SU-DHL-6 (cell line): ENCODE results near the gene LHX1.

Experiments
- EZH2phosphoT487 ChIP-seq: fragments of 200-600 bp; sonication (generic), shearing (Covaris generic); conservative IDR thresholded peaks from 2 replicates; pipeline ENCODE4 v1.6.1; 2018; ENCODE audit warnings: mild to moderate bottlenecking, antibody characterized with exemption, low read length, moderate library complexity, mixed read lengths
- TF ChIP-seq, protein P1 (sequence below): fragments of 200-600 bp; sonication (generic); IDR thresholded peaks from one replicate; pipeline ENCODE4 v1.5.1; 2017; ENCODE audit warnings: antibody characterized with exemption, mild to moderate bottlenecking, low read length, moderate library complexity; ENCODE audit not compliant: insufficient read depth, poor library complexity, severe bottlenecking

GRCh38 chr17:36951084-36951789 is 14.0 kb downstream of the LHX1 start:
- TF ChIP-seq, protein P1, sequence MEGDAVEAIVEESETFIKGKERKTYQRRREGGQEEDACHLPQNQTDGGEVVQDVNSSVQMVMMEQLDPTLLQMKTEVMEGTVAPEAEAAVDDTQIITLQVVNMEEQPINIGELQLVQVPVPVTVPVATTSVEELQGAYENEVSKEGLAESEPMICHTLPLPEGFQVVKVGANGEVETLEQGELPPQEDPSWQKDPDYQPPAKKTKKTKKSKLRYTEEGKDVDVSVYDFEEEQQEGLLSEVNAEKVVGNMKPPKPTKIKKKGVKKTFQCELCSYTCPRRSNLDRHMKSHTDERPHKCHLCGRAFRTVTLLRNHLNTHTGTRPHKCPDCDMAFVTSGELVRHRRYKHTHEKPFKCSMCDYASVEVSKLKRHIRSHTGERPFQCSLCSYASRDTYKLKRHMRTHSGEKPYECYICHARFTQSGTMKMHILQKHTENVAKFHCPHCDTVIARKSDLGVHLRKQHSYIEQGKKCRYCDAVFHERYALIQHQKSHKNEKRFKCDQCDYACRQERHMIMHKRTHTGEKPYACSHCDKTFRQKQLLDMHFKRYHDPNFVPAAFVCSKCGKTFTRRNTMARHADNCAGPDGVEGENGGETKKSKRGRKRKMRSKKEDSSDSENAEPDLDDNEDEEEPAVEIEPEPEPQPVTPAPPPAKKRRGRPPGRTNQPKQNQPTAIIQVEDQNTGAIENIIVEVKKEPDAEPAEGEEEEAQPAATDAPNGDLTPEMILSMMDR: no peak
- no peak for TF ChIP-seq EZH2phosphoT487
